ENCODE measurements around the gene EMP2.

Gene EMP2

GRCh38 chr16:10609402-10609774 lies 29.0 kb upstream of the EMP2 start:
- no peak for DNase-seq

- DNase-seq = no peak
Observed at GRCh38 chr16:10608687-10609401, 28.4 kb upstream of the EMP2 start.

GRCh38 chr16:10607157-10607556 lies 26.8 kb upstream of the EMP2 start:
- no peak for DNase-seq

GRCh38 chr16:10606607-10607006 lies 26.2 kb upstream of the EMP2 start:
- no peak for DNase-seq

GRCh38 chr16:10605636-10606035 lies 25.2 kb upstream of the EMP2 start:
- DNase-seq = no peak

GRCh38 chr16:10601444-10602408 lies 21.3 kb upstream of the EMP2 start:
- DNase-seq = no peak

GRCh38 chr16:10600782-10601443 lies 20.5 kb upstream of the EMP2 start:
- no peak for DNase-seq

GRCh38 chr16:10599626-10600025 lies 19.2 kb upstream of the EMP2 start:
- DNase-seq = no peak

GRCh38 chr16:10598157-10598556 lies 17.8 kb upstream of the EMP2 start:
- no peak for DNase-seq

- DNase-seq = no peak
Observed at GRCh38 chr16:10597187-10597601, 16.8 kb upstream of the EMP2 start.

GRCh38 chr16:10594312-10594950 lies 14.0 kb upstream of the EMP2 start:
- DNase-seq = no peak

- no peak for DNase-seq
Observed at GRCh38 chr16:10592611-10593010, 12.2 kb upstream of the EMP2 start.

- DNase-seq = no peak
Observed at GRCh38 chr16:10590342-10590741, 9.9 kb upstream of the EMP2 start.

GRCh38 chr16:10589109-10589508 lies 8.7 kb upstream of the EMP2 start:
- DNase-seq = no peak

GRCh38 chr16:10587622-10588021 lies 7.2 kb upstream of the EMP2 start:
- DNase-seq = no peak

GRCh38 chr16:10584981-10585438 lies 4.6 kb upstream of the EMP2 start:
- DNase-seq = no peak

- DNase-seq = no peak
Observed at GRCh38 chr16:10583269-10583668, 2.9 kb upstream of the EMP2 start.

- DNase-seq = no peak
Observed at GRCh38 chr16:10581507-10581906, 1.1 kb upstream of the EMP2 start.

GRCh38 chr16:10580883-10581247 lies 467 bp upstream of the EMP2 start:
- no peak for DNase-seq

GRCh38 chr16:10579575-10579964 lies 828 bp downstream of the EMP2 start:
- no peak for DNase-seq

- no peak for DNase-seq
Observed at GRCh38 chr16:10578474-10579316, 1.7 kb downstream of the EMP2 start.

All from CD4-positive, alpha-beta T cell treated with Interleukin-17A for 1 hour (primary cell).